GM21723 (cell line): ENCODE results near the gene PRUNE2.

Experiments used
- ATAC-seq: cut with Tn5 transposase; IDR thresholded peaks from one replicate; pipeline ENCODE4 v1.9.1; 2021; ENCODE audit warnings: mild to moderate bottlenecking, moderate library complexity; ENCODE audit not compliant: unreplicated experiment

PRUNE2 gene

GRCh38 chr9:76703270-76703669, 202.6 kb downstream of the PRUNE2 start:
- no peak for ATAC-seq

GRCh38 chr9:76701441-76702039, 204.4 kb downstream of the PRUNE2 start:
- ATAC-seq = no peak

GRCh38 chr9:76700916-76701315, 205.0 kb downstream of the PRUNE2 start:
- no peak for ATAC-seq

GRCh38 chr9:76699971-76700370, 205.9 kb downstream of the PRUNE2 start:
- ATAC-seq = no peak

- no peak for ATAC-seq
Observed at GRCh38 chr9:76697554-76697953, 208.4 kb downstream of the PRUNE2 start.

GRCh38 chr9:76697081-76697480, 208.8 kb downstream of the PRUNE2 start:
- ATAC-seq = no peak

GRCh38 chr9:76693912-76694311, 212.0 kb downstream of the PRUNE2 start:
- no peak for ATAC-seq

- ATAC-seq = no peak
Observed at GRCh38 chr9:76692458-76693129, 213.3 kb downstream of the PRUNE2 start.

- no peak for ATAC-seq
Observed at GRCh38 chr9:76691517-76692313, 214.2 kb downstream of the PRUNE2 start.

- ATAC-seq = no peak
Observed at GRCh38 chr9:76690973-76691370, 214.9 kb downstream of the PRUNE2 start.

GRCh38 chr9:76690246-76690972, 215.5 kb downstream of the PRUNE2 start:
- ATAC-seq = no peak

- no peak for ATAC-seq
Observed at GRCh38 chr9:76688471-76689238, 217.3 kb downstream of the PRUNE2 start.

GRCh38 chr9:76687861-76688391, 218.0 kb downstream of the PRUNE2 start:
- no peak for ATAC-seq

- ATAC-seq = no peak
Observed at GRCh38 chr9:76686756-76687155, 219.2 kb downstream of the PRUNE2 start.

- no peak for ATAC-seq
Observed at GRCh38 chr9:76684213-76684612, 221.7 kb downstream of the PRUNE2 start.

GRCh38 chr9:76681556-76681955, 224.4 kb downstream of the PRUNE2 start:
- ATAC-seq = no peak

- no peak for ATAC-seq
Observed at GRCh38 chr9:76680716-76681425, 225.0 kb downstream of the PRUNE2 start.

- ATAC-seq = no peak
Observed at GRCh38 chr9:76677481-76678055, 228.3 kb downstream of the PRUNE2 start.

GRCh38 chr9:76676857-76677256, 229.1 kb downstream of the PRUNE2 start:
- ATAC-seq = no peak
